Measurements from ENCODE around the gene SPPL3. TPM values are rescaled to one million over a fixed set of nuclear protein-coding genes. Genes with fewer than 3 reads are reported as not detected.

The SPPL3 gene
- total RNA-seq, 1 experiment from 2014 or later = 5.4 TPM

DNA sequence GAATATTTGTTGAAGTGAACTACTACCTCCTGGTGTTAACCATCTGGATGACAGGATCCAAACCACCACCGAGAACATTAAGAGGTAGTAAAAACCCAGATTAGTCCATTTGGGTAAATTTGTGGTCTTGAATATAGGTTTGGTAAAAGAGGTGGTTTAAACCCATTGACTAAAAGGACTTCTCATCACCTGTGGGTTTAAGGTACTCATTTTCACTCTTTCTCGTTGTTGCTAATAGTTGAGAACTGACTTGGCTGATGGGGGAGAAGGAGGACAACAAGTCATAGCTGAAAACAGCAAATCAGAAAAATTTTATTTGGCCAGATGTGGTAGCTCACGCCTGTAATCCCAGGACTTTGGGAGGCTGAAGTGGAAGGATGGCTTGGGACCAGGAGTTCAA, 119.4 kb downstream of the SPPL3 start:
- no peak for DNase-seq (ENCODE audit: low read depth)

DNA sequence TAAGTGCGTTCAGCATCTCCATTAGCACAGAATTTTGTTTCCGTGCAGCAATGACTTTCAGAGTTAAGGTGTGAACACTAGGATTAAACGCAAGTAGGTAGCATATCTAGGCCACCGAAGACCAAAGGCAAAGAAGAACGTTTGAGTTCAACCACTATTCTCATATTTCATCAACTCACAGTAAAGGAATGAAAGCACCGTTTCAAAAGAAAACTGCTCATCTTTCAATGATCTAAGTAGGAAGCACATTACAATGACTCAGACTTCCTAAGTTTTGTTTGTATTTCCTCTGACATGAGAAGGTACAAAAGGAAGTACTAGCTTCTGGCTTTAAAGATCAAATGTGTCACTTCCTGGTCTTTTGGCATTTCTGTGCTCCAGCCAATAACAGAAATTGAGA, 121.0 kb downstream of the SPPL3 start:
- DNase-seq (ENCODE audit: low read depth) = peak; percentile 33

DNA sequence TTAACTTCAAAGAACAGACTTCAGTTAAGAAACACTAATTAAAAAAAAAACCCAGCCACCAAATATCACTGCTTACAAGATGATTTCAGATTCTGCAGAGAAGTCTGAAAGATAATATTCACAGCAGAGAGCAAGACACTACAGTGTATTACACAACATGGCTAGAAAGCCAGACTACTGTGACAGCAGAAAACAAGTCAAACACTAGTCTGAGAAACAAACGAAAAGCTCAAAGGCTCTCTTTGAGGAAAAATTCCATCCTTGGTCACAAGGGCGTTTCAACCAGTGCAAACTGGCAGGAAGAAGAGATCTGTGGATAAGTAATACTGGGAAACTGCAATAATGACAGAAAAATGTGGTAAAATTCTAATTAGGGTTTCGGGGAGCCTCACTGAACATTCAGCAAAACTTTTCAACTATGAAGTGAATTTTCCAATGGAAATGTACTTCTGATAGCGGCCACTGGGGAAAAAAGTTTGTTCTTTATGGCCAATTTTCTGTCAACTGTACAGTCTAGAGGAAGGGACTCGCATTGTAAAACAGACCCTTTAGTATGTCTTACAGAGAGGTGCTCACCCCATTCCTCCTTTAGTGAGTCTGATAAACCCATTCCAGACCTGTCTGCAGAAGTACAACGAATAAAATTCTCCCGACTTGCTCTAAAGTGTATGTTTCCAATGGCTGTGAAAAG, 128.2 kb downstream of the SPPL3 start:
- DNase-seq (ENCODE audit: low read depth) = no peak

DNA sequence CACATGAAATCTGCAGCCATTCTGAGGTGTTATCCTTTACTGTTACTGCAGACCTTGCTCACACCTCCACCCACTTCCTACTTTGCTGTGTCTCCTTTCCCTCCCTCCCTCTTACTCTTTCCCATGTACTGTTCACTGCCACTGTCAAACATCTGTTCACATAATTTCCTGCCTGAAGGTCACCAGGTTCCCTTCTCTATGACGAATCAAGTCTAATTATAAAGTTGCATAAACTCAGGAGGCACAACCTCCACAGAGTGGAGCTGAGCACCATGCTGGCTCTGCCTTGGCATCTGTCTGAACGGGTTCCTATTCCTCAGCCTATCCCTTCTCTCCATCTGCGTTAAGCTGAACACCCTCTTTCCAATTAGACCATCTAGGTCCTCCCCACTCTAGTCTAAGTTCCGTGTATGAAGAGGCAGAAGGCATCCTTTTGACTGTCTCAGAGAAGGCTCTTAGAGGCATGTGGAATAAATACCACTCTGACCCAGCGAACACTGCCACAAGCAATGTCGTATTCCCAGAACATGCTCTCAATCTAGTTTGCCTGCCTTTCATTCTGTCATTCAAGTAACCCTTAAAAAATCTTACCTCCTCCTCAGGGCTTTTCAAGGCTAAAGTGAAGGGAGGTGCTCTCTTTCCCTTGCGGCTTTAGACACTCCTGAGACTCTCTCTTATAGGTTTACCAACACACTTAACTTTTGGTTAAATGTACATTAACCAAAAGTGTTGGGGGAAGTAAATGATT, 129.8 kb downstream of the SPPL3 start:
- DNase-seq (ENCODE audit: low read depth) = no peak

DNA sequence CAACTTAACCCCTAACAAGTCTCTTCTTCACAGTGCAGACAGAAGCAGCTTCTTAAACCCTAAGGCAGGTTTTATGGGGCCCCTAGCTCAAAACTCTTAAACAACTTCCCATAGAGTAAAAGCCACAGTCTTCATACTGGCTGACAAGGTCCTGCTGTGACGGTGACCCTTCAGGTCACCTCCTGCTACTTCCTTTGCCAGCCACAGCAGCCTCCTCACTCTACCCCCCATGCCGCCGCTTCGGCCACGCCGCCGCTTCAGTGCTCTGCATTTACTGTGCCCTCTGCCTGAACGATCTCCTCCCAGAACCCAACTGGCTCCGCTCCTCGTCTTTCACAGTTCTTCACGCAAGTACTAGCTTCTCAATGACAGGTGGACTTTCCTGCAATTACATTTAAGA, 133.1 kb downstream of the SPPL3 start:
- no peak for DNase-seq (ENCODE audit: low read depth)

DNA sequence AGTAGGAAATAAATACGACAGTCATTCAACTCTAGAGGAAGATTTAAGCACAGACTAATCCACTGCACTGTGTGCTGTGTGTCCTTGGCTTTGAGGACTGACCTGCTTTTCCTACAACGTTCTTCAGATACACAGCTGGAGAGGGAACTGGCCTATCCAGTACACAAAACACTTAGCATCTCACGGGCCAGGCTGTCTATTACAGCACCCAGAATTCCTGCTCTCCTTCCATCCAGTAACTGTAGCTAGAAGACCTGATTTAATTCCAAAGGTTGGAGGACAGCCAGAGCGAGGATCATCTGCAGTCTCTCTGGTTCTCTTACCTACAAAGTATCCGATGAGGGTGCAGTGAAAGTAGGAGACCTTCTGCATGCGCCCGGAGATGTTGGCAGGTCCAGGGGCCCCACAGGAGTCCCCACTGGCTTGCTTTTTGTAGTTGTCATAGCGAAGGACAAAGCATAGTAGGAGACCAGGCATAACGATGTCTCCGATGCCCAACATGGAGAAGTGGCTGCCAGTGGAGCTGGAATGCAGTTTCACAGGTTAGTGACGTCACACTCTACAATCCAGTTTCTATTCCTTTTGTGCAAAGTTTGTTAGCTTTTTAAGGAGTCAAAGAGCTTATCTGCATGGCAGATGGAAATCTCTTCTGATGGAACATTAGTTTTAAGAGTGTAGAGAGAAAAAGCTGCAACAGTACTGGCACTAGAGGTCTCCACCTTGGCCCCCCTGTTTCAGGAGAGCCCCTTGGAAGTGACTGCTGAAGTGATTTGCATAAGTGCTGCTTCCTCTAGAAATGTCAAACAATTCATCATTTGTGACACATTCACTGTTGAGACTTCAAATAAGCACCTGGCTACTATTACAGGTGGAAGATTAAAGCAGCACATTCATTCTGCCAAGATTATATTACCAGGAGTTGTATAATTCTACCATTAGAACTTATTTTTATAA, 136.8 kb downstream of the SPPL3 start:
- DNase-seq (ENCODE audit: low read depth) = no peak

DNA sequence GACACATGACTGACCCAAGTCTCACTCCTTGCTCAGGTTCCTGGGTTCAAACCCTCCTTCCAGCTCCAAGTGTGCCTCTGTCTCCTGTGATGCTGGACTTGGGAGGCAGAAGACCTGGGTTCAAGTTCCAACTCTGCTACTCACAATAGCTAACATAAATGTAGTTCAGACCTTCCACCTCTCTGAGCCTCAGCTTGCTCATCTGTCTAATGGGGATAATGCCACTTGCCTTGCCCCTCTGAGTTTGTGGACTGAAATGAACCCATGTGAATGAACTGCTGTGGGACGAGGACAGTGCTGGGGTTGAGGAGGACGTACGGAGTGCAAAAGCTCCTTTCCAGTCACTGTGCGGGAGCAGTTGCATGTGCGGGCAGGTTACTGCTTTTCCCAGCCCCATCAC, 137.6 kb downstream of the SPPL3 start:
- DNase-seq (ENCODE audit: low read depth) = no peak

DNA sequence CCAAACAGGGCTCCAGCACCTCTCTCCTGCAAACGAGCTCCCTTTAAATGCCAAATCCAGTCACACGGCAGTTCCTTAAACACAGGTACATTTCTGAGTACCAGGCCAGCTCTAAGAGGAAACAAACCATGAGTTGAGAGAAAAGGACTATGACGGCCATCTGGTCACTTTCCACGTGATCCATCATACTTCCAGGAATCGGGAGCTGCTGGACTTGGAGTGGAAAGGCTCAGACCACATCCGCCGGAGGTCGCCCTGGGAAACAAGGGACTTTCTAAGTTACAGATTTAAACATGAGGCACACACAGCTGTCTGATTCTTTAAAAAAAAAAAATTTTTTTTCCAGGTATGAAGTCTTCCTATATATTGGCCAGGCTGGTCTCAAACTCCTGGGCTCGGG, 139.3 kb downstream of the SPPL3 start:
- DNase-seq (ENCODE audit: low read depth) = no peak

DNA sequence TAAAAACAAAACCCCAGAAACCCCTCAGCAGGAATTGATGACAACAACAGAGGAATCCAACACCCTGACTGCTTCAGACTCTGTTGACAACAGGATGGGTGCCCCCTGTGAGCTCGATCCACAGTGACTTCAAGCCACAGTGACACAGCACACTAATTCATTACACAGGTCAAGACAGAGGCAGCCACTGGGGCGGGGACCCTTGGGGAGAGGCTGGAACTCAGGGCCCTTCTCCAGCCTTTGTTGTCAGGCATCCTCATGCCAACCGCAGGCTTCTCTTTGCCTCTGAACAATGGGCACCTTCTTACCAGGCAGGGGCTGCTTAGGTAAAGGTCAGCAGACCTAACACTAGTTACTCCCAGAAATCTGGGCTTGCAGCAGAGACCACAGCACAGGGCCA, 140.9 kb downstream of the SPPL3 start:
- DNase-seq (ENCODE audit: low read depth) = no peak

DNA sequence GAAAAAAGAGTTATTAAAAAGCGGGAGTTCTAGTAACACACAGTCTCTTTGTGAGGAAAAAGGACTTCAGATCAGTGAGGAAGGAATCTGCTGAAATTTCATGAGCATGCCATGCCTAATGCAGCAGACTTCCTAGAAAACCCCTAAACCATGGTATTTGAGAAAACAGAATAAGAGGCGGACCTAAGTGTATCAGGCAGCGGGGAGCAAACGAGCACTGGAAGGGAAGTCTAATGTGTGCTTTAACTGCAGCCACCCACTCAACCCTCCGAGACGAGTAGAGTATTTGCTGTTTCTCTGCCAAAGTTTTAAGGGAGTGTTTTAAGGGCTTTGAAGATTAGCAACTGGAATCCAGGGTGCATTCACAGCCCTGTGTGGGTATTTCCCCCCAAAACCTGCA, 142.1 kb downstream of the SPPL3 start:
- no peak for DNase-seq (ENCODE audit: low read depth)

DNA sequence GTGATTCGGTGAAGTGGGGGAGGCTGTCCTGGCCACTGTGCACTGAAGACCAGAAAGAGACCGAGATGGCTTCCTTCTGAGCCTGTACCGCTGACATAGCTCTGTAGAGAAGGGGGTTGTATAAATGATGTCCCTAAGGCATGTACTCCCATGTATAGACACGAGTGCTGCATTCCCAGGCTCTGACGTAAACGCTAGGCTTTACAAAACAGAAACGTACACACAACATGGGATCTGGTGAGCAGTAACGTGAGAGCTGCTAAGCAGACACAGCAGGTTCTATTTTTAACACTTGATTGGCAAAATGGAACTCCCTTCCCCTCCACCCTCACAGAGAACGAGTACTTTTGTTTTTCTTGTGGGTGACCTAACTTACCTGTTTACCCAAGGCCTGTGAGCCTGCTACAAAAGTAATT, 142.6 kb downstream of the SPPL3 start:
- no peak for DNase-seq (ENCODE audit: low read depth)

DNA sequence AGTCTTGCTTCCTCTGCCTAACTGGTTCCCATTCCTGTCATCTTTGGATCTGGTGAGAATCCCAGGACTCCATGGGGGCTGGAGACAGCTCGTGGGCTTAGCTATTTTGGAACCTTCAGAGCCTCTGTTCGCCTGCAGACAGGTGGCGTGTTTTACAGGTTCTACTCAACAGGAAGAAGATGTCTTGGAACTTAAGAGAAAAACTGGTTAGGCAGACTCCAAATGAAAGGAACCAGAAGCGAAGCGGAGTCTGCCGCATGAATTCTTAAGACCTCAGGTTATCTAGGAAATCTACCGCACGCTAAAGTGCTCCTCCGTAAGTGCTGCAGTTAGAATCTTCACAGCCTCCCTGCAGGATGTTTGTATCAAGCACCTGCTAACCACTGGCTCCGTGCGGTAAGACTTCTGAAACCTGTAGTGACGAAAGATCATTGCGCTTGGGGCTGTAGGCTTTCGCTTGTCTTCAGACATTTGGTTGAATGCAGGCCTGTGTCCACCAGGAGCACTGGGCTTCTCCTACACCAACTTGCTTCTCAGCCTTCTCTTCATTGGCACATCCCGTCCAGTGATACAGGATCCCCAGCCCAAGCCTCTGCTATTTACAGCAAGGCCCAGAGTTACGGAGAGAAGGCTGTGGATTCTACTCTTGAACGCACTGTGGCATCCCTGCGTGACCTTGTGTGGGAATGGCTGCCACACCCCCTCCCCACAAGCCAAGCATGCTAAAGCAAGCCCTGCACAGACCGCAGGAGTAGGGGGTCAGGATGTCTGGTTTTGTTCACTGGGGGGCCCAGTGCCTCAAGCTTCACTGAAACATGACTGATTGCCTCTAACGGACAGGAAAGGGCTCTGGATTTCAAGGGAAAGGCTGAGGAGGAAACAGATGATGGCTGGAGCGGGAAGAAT, 143.6 kb downstream of the SPPL3 start:
- DNase-seq (ENCODE audit: low read depth) = no peak

DNA sequence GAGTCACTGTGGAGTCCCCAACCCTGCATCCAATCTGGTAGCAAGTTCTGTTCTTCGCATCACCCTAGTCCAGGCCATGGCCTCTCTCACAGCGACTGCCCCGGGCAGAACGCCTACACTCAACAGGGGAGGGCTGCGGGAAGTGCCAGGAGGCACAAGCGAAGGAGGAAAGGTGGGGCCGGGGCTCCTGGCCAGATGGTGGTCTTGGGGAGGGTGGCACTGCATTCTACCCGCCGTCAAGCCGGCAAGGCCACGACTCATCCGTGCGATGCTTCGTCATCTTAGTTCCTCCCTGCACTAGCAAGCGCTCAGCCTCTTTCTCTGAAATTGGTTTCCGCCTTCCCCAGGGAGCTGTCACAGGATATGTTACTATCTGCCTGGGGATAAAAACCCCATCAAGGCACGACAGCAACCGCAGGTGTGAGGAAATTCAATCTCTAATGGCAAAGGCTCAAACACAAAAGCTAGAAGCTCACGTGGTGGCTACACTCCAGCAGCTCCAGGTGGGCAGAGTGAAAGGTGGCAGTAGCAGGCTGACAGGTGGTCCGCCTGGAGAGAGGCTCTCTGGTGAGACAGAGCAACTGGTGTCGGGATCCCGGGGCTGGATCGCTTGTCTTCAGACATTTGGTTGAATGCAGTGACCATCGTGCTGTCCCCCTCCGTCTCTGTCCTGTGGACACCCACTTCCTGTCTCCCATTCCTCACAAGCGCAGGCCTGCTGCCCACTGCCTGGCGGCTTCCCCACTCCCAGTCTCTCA, 144.4 kb downstream of the SPPL3 start:
- DNase-seq (ENCODE audit: low read depth) = no peak

DNA sequence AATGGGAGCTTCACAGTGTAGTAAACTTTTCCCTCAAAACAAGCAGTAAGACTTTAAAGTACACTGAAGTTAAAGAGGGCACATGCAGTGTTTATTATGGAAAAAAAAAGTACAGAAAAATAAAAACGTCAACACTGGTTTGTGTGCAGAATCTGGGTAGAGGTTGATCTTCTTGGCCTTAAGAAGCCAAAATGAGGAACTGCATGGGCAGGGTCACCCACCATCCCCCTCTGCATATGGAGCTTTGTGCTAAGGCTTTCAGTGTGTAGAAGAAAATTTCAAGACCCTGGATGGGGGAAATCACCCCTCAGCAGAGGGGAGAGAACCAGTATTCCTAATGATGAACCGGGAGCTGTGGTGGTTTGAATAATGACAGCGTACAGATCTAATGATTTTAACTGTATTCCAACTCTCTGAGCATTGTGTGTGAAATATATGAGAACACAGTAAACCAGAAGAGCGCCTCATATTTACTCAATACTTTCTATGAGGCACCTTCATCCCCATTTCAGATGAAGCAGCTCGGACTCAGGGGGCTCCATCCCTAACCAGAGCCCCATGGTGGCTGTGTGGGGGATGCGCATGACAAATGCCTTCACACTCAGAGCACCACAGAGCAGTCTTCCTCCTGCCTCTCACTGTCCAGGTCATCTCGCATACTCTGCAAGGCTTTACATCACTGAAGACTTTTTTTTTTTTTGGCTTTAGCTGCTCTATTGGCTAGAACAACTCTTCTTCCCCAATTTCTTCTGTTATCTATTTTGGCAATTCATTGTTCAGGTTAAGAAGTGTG, 145.2 kb downstream of the SPPL3 start:
- DNase-seq (ENCODE audit: low read depth) = no peak

DNA sequence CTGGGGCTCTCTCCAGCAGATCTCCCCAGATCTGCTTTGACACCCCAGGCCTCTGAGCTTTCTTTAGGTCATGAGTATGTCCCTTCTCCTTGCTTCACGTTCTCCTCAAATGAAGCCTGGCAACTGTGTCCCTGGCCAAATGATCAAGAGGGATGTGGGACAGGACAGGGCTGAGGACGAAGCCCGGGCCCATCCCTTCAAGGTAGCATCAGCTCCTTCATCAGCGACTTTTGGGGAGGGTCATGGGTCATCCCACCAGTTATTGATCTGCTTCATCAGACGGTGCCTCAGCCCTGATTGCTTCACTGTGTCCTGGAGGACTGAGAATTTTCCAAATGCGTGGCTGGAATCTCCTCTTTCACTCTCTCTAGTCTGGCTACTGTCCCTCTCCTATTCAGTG, 146.2 kb downstream of the SPPL3 start:
- DNase-seq (ENCODE audit: low read depth) = no peak

DNA sequence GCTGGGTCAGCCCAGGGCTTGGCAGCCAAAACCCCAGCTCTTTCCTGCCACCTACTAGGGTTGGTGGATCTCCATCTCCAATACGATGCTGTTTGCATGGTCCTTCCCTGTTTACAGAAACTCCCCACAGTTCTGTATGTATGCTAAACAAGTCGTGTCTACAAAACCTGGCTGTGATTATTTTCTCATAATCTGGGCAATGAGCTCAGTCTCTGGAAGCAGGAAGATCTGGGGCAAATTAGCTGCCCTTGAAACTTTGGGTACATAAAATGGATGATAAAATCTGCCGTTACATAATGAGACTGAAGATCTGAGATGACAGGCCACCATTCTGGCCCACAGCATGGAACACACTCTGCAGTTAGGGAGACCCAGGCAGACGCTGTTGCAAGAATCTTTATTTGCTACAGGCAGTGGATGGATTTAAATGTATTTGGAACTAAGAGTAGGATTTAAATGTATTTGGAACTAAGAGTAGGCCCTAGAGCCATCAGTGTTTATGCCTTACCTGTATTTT, 146.9 kb downstream of the SPPL3 start:
- no peak for DNase-seq (ENCODE audit: low read depth)

DNA sequence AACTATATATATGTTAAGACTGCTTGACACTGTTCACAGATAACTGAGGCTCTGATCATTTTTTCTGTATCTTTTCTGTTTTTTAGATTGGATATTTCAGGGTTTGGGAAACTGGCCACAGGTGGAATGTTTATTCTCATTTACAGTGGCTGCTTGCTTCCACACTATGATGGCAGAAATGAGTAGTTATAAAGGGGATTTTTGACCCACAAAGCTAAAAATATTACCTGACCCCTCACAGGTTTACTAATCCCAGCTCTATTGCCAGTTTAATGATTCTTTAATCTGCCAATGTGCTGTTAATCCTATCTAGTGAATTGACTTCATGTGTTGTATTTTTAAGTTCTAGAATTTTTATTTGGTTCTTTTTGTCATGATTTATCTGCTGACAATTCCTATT, 148.9 kb downstream of the SPPL3 start:
- no peak for DNase-seq (ENCODE audit: low read depth)

DNA sequence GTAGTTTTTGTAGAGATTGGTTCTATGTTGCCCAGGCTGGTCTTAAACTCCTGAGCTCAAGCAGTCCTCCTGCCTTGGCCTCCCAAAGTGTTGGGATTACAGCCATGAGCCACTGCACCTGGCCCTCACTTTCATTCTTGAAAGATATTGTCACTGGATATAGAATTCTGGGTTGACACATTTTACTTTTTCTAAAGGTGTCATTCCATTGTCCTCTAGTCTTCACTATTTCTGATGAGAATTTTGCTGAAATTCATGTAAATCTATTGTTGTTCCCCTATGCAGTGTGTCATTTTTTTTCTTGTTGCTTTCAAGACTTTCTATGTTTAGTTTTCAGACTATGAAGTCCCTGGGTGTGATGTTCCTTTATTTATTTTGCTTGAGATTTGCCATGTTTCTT, 149.4 kb downstream of the SPPL3 start:
- DNase-seq (ENCODE audit: low read depth) = no peak

DNA sequence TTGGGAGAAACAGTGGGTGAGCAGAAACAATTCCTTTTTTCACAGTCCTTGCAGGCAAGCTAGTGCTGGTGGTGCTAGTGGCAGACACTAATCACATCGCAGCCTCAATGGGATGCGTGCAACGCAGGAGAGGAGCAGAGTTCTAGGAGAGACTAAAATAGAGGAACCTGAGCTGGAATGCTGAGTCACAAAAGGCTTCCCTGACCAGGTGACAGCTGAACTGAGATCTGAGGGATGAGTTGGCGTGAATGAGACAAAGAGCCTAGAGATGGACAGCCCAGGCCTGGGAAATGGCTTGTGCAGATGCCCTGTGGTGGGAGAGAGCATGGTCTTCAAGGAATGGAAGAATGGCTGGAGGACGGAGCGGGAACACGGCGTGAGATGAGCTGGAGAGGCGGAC, 152.8 kb downstream of the SPPL3 start:
- DNase-seq (ENCODE audit: low read depth) = no peak

DNA sequence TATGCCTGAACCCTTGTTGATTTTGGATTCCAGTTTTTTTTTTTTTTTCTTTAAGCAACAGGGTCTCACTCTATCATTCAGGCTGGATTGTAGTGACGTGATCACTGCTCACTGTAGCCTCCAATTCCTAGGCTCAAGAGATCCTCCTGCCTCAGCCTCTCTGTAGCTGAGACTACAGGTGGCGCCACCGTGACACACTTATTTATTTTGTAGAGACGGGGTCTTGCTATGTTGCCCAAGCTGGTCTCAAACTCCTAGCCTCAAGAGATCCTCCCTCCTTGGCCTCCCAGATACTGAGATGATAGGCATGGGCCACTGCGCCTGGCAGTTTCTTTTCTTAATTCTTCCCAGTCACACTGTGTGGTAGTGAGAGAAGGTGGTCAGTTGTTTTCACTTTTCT, 153.4 kb downstream of the SPPL3 start:
- DNase-seq (ENCODE audit: low read depth) = no peak
